HepG2 (cell line): ENCODE results near the gene GATA5. TPM values are rescaled to one million over a fixed set of nuclear protein-coding genes. Genes with fewer than 3 reads are reported as not detected.
A peak's percentile ranks its signal among the peaks of the same experiment; 100 is the strongest.

Experiments
- ATF3 ChIP-seq: sonication (generic); formaldehyde crosslinking; IDR thresholded peaks from 2 replicates; pipeline ENCODE4 v1.4.0; 2020; ENCODE audit warnings: missing genetic modification reagents
- BCL6 ChIP-seq: IDR thresholded peaks from 2 replicates; pipeline ENCODE4 v1.6.1; 2016; ENCODE audit warnings: missing genetic modification reagents, missing compliant biosample characterization
- CBX5 ChIP-seq: sonication (generic); formaldehyde crosslinking; IDR thresholded peaks from 2 replicates; pipeline ENCODE4 v1.4.0; 2020; ENCODE audit warnings: missing genetic modification reagents, borderline replicate concordance
- ELF3 ChIP-seq: IDR thresholded peaks from 2 replicates; pipeline ENCODE4 v1.6.1; 2016; ENCODE audit warnings: missing genetic modification reagents, missing compliant biosample characterization
- ELK4 ChIP-seq: sonication (generic); formaldehyde crosslinking; IDR thresholded peaks from 2 replicates; pipeline ENCODE4 v1.9.0; 2021; ENCODE audit warnings: missing genetic modification reagents, borderline replicate concordance
- FOSL1 ChIP-seq: sonication (generic); formaldehyde crosslinking; IDR thresholded peaks from 2 replicates; pipeline ENCODE4 v1.9.0; 2021; ENCODE audit warnings: missing genetic modification reagents, borderline replicate concordance
- HNRNPL ChIP-seq: fragments of 200-400 bp; formaldehyde crosslinking; IDR thresholded peaks from 2 replicates; pipeline ENCODE4 v1.6.1; 2017; ENCODE audit warnings: mild to moderate bottlenecking, low read depth, low read length
- IRX3 ChIP-seq: sonication (generic); formaldehyde crosslinking; IDR thresholded peaks from 2 replicates; pipeline ENCODE4 v1.8.1; 2023; ENCODE audit warnings: mild to moderate bottlenecking, low read depth, missing genetic modification reagents, borderline replicate concordance
- JUND ChIP-seq: sonication (generic); formaldehyde crosslinking; IDR thresholded peaks from 2 replicates; pipeline ENCODE4 v1.8.0; 2022; ENCODE audit warnings: mild to moderate bottlenecking, missing genetic modification reagents
- MBD4 ChIP-seq: IDR thresholded peaks from 2 replicates; pipeline ENCODE4 v1.6.1; 2012; ENCODE audit warnings: low read length, inconsistent platforms, borderline replicate concordance
- MEIS2 ChIP-seq: sonication (generic); formaldehyde crosslinking; IDR thresholded peaks from 2 replicates; pipeline ENCODE4 v1.9.0; 2021; ENCODE audit warnings: mild to moderate bottlenecking, missing genetic modification reagents
- NRL ChIP-seq: sonication (generic); formaldehyde crosslinking; IDR thresholded peaks from 2 replicates; pipeline ENCODE4 v1.5.0; 2020; ENCODE audit warnings: missing genetic modification reagents, mild to moderate bottlenecking, moderate library complexity, borderline replicate concordance
- PREB ChIP-seq: sonication (generic); formaldehyde crosslinking; IDR thresholded peaks from 2 replicates; pipeline ENCODE4 v1.4.0; 2020; ENCODE audit warnings: missing genetic modification reagents
- SAP130 ChIP-seq: IDR thresholded peaks from 2 replicates; pipeline ENCODE4 v1.6.1; 2016; ENCODE audit warnings: low read depth
- SMARCE1 ChIP-seq: fragments of 450-650 bp; IDR thresholded peaks from 2 replicates; pipeline ENCODE4 v1.6.1; 2017; ENCODE audit warnings: borderline replicate concordance
- SRSF1 ChIP-seq: fragments of 200-400 bp; formaldehyde crosslinking; optimal IDR thresholded peaks from 2 replicates; pipeline ENCODE3; 2017; ENCODE audit warnings: mild to moderate bottlenecking, low read depth, low read length, moderate library complexity
- TBX2 ChIP-seq: sonication (generic); formaldehyde crosslinking; IDR thresholded peaks from 2 replicates; pipeline ENCODE4 v1.5.0; 2020; ENCODE audit warnings: missing genetic modification reagents, mild to moderate bottlenecking, borderline replicate concordance
- TCF7 ChIP-seq: sonication (generic); IDR thresholded peaks from 2 replicates; pipeline ENCODE4 v1.6.1; 2016; ENCODE audit warnings: antibody characterized with exemption, low read depth
- ZNF253 ChIP-seq: sonication (generic); formaldehyde crosslinking; IDR thresholded peaks from 2 replicates; pipeline ENCODE4 v1.8.0; 2022; ENCODE audit warnings: mild to moderate bottlenecking, missing genetic modification reagents, borderline replicate concordance
- ZNF543 ChIP-seq: sonication (generic); formaldehyde crosslinking; IDR thresholded peaks from 2 replicates; pipeline ENCODE4 v1.4.0; 2020; ENCODE audit warnings: mild to moderate bottlenecking, missing genetic modification reagents
- ZNF598 ChIP-seq: sonication (generic); formaldehyde crosslinking; IDR thresholded peaks from 2 replicates; pipeline ENCODE4 v1.5.1; 2020; ENCODE audit warnings: mild to moderate bottlenecking, missing genetic modification reagents, borderline replicate concordance
- ZNF616 ChIP-seq: sonication (generic); formaldehyde crosslinking; IDR thresholded peaks from 2 replicates; pipeline ENCODE4 v1.5.0; 2020; ENCODE audit warnings: low read depth, mild to moderate bottlenecking, missing genetic modification reagents
- ZNF749 ChIP-seq: sonication (generic); formaldehyde crosslinking; IDR thresholded peaks from 2 replicates; pipeline ENCODE4 v1.8.0; 2022; ENCODE audit warnings: mild to moderate bottlenecking, missing genetic modification reagents, moderate library complexity, borderline replicate concordance
- ZNF75D ChIP-seq: sonication (generic); formaldehyde crosslinking; IDR thresholded peaks from 2 replicates; pipeline ENCODE4 v1.8.1; 2023; ENCODE audit warnings: missing genetic modification reagents, mild to moderate bottlenecking, borderline replicate concordance
- polyA plus RNA-seq, 8 experiments: library from polyadenylated mRNA; depleted of rRNA in 3 of 8; stranded (reverse) in 7 of 8; unstranded in 1 of 8; fragments of >200 nt; fragmentation: Illumina TruSeq in 4 of 8; extraction: Trizol in 4 of 8; gene quantifications; 2 replicates each; pipeline versions ENCODE4 v1.2.1 to v1.2.3, GENCODE V29; 2011 to 2016; ENCODE audit warnings: low read depth in 4 of 8, missing spikeins in 1 of 8, mixed read lengths in 1 of 8; ENCODE audit not compliant: insufficient read depth in 1 of 8
- total RNA-seq, 5 experiments: library from RNA; depleted of rRNA; stranded (reverse); fragments of >200 nt; fragmentation: Illumina TruSeq; extraction: Trizol; gene quantifications; 2 replicates each; pipeline ENCODE4 v1.2.3, GENCODE V29; 2016; ENCODE audit warnings: low read depth in 1 of 5
- TF ChIP-seq, protein P1 (sequence below): sonication (generic); formaldehyde crosslinking; IDR thresholded peaks from 2 replicates; pipeline ENCODE4 v1.4.0; 2020; ENCODE audit warnings: missing genetic modification reagents
- TF ChIP-seq, protein P2 (sequence below): IDR thresholded peaks from 2 replicates; pipeline ENCODE4 v1.6.1; 2018; ENCODE audit warnings: missing genetic modification reagents

The GATA5 gene
- total and polyA plus RNA-seq, 2 of the 13 experiments (the other 11 are each of a cell fraction or from before 2014, with no cell fraction given): 0.12 to 0.20 TPM

DNA sequence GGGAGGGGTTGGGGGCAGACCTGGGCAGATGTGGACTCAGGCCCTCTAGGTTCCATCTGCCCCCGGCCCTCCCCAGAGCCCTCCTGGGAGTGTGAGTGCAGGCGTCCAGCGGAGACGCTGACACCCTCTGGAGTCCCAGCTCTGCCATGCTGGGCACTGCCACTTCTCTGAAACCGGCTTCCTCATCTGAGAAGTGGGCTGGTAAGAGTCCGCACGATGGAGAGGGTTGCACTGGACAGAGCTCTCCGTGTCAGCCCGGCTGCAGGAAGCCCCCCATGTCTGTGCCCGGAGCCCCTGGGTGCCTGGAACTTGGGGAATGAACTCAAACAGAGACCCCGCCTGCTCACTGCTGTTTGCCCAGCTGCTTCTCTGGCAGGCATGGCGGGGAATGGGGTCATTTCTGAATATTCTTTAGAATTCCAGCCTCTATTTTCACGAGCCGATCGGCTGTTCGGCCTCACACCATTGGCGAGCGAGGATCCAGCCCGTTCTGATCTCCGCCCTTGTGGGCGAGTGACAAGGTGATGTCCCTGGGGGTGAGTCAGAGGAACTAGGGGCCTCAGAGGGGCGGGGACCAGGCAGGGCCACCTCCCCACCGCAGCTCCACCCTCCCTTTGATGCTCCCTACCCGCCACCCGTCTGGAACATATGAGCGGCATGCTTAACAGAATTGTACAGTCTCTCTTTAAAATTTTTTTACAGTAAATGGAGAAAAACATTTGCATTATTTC lies 47.8 kb upstream of the GATA5 start (continued):
- peak; percentile 66; the same call in 1 of the 2 replicates for TF ChIP-seq SAP130 (CRISPR knock-in tag)
- no peak for TF ChIP-seq ZNF75D
- 0 out of 2 replicates have a peak, but pooled peaks have one; percentile 42 for TF ChIP-seq CBX5
- TF ChIP-seq ZNF616 (CRISPR knock-in tag): no peak
- TF ChIP-seq MEIS2 (CRISPR knock-in tag): peak; percentile 47; the same call in 1 of the 2 replicates
- no peak; the same call in 1 of the 2 replicates for TF ChIP-seq ZNF598 (CRISPR knock-in tag)
- TF ChIP-seq JUND (CRISPR knock-in tag): 0 out of 2 replicates have a peak, but pooled peaks have one; percentile 34
- TF ChIP-seq ZNF253 (CRISPR knock-in tag): 0 out of 2 replicates have a peak, but pooled peaks have one; percentile 48
- TF ChIP-seq FOSL1 (CRISPR knock-in tag): peak; percentile 58; the same call in 1 of the 2 replicates
- peak; percentile 83 for TF ChIP-seq TCF7
- 0 out of 2 replicates have a peak, but pooled peaks have one; percentile 30 for TF ChIP-seq ELF3
- no peak for TF ChIP-seq ELK4
- TF ChIP-seq, protein P1, sequence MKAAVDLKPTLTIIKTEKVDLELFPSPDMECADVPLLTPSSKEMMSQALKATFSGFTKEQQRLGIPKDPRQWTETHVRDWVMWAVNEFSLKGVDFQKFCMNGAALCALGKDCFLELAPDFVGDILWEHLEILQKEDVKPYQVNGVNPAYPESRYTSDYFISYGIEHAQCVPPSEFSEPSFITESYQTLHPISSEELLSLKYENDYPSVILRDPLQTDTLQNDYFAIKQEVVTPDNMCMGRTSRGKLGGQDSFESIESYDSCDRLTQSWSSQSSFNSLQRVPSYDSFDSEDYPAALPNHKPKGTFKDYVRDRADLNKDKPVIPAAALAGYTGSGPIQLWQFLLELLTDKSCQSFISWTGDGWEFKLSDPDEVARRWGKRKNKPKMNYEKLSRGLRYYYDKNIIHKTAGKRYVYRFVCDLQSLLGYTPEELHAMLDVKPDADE (CRISPR knock-in tag): no peak
- TF ChIP-seq BCL6 (CRISPR knock-in tag): peak; percentile 28; the same call in 1 of the 2 replicates
- no peak for TF ChIP-seq PREB (CRISPR knock-in tag)
- peak; percentile 67 for TF ChIP-seq ATF3 (CRISPR knock-in tag)
- TF ChIP-seq HNRNPL: 0 out of 2 replicates have a peak, but pooled peaks have one; percentile 71
- no peak for TF ChIP-seq ZNF543 (CRISPR knock-in tag)
- TF ChIP-seq ZNF749 (CRISPR knock-in tag): no peak
- TF ChIP-seq MBD4: no peak
- TF ChIP-seq SRSF1: peak; percentile 53
- no peak for TF ChIP-seq SMARCE1
- no peak; the same call in 1 of the 2 replicates for TF ChIP-seq NRL (CRISPR knock-in tag)
- TF ChIP-seq, protein P2, sequence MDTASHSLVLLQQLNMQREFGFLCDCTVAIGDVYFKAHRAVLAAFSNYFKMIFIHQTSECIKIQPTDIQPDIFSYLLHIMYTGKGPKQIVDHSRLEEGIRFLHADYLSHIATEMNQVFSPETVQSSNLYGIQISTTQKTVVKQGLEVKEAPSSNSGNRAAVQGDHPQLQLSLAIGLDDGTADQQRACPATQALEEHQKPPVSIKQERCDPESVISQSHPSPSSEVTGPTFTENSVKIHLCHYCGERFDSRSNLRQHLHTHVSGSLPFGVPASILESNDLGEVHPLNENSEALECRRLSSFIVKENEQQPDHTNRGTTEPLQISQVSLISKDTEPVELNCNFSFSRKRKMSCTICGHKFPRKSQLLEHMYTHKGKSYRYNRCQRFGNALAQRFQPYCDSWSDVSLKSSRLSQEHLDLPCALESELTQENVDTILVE (CRISPR knock-in tag): no peak
- peak; percentile 50; the same call in 1 of the 2 replicates for TF ChIP-seq TBX2
- no peak for TF ChIP-seq IRX3 (CRISPR knock-in tag)
